K562 (cell line): ENCODE measurements around the gene BZW1. TPM values are rescaled to one million over a fixed set of nuclear protein-coding genes. Genes with fewer than 3 reads are reported as not detected.

ENCODE experiments used
- ARHGAP35 ChIP-seq: fragments of 450-650 bp; IDR thresholded peaks from 2 replicates; pipeline ENCODE4 v1.6.1; 2018; ENCODE audit not compliant: partially characterized antibody
- ARID3B ChIP-seq: fragments of 250-450 bp; sonication (Bioruptor Pico); IDR thresholded peaks from 2 replicates; pipeline ENCODE4 v1.4.0; 2020; ENCODE audit warnings: borderline replicate concordance
- CEBPG ChIP-seq, 3 experiments: fragments of 200-800 bp in 1 of 3; sonication (Bioruptor generic) in 1 of 3; sonication (generic) in 1 of 3; formaldehyde crosslinking in 1 of 3; IDR thresholded peaks in 2 of 3; conservative IDR thresholded peaks in 1 of 3; 2 replicates each; pipeline versions ENCODE4 v1.6.1 to v1.8.0; 2016 to 2022; ENCODE audit warnings: missing compliant biosample characterization in 2 of 3, missing genetic modification characterization in 2 of 3, mild to moderate bottlenecking in 1 of 3, missing genetic modification reagents in 1 of 3
- CXXC5 ChIP-seq: fragments of 250-450 bp; sonication (Bioruptor Pico); IDR thresholded peaks from 2 replicates; pipeline ENCODE4 v1.8.0; 2022; ENCODE audit warnings: inconsistent platforms, mild to moderate bottlenecking, moderate library complexity
- GMEB1 ChIP-seq: fragments of 250-450 bp; sonication (Bioruptor Pico); IDR thresholded peaks from 2 replicates; pipeline ENCODE4 v1.4.0; 2020; ENCODE audit warnings: mild to moderate bottlenecking
- IRF2 ChIP-seq: sonication (generic); formaldehyde crosslinking; IDR thresholded peaks from 2 replicates; pipeline ENCODE4 v1.8.1; 2022; ENCODE audit warnings: mild to moderate bottlenecking, missing genetic modification reagents
- NKRF ChIP-seq: fragments of 450-650 bp; IDR thresholded peaks from 2 replicates; pipeline ENCODE4 v1.6.1; 2016; ENCODE audit warnings: borderline replicate concordance
- PREB ChIP-seq: sonication (generic); formaldehyde crosslinking; IDR thresholded peaks from 2 replicates; pipeline ENCODE4 v1.8.1; 2023; ENCODE audit warnings: mild to moderate bottlenecking, missing genetic modification reagents
- REST ChIP-seq, 2 experiments: fragments of 450-650 bp; formaldehyde crosslinking in 1 of 2; IDR thresholded peaks; 2 replicates each; pipeline versions ENCODE4 v1.4.0 to v1.6.1; 2014 to 2020; ENCODE audit warnings: mild to moderate bottlenecking in 2 of 2, borderline replicate concordance in 1 of 2, low read depth in 1 of 2
- SMARCA4 ChIP-seq: fragments of 450-650 bp; IDR thresholded peaks from 2 replicates; pipeline ENCODE4 v1.6.1; 2016
- STAT5B ChIP-seq: fragments of 250-450 bp; sonication (Bioruptor Pico); IDR thresholded peaks from 2 replicates; pipeline ENCODE4 v1.8.0; 2021; ENCODE audit warnings: mild to moderate bottlenecking, inconsistent platforms
- ZNF224 ChIP-seq: sonication (generic); formaldehyde crosslinking; IDR thresholded peaks from 2 replicates; pipeline ENCODE4 v1.8.0; 2022; ENCODE audit warnings: mild to moderate bottlenecking, missing genetic modification reagents
- polyA plus RNA-seq, 8 experiments: library from polyadenylated mRNA; depleted of rRNA in 4 of 8; stranded (reverse) in 5 of 8; unstranded in 3 of 8; fragments of >200 nt; fragmentation: Nextera tagmentation in 2 of 8; fragmentation: Illumina TruSeq in 1 of 8; extraction: Ambion mirVana in 2 of 8; extraction: Trizol in 1 of 8; gene quantifications; 2 replicates each; pipeline versions ENCODE4 v1.2.1 to v1.2.3, GENCODE V29; 2011 to 2014; ENCODE audit warnings: inconsistent platforms in 1 of 8, missing spikeins in 1 of 8
- total RNA-seq, 7 experiments: library from RNA; depleted of rRNA in 6 of 7; stranded (reverse); fragments of >200 nt in 6 of 7; fragmentation: Illumina TruSeq in 2 of 7; extraction: Trizol in 2 of 7; gene quantifications; 2 replicates each; pipeline versions ENCODE4 v1.2.1 to v1.2.3, GENCODE V29; 2011 to 2021; ENCODE audit warnings: low replicate concordance in 1 of 7

Gene BZW1
- total and polyA plus RNA-seq, 9 of the 15 experiments (the other 6 are each of a cell fraction or from before 2014, with no cell fraction given): 110 to 244 (median 198) TPM

GRCh38 chr2:200797242-200797770 lies 14.4 kb upstream of the BZW1 start (continued):
- no peak for TF ChIP-seq NKRF
- TF ChIP-seq CEBPG (CRISPR knock-in tag; IDR thresholded peaks at IDR 0.05): peak; percentile 80
- TF ChIP-seq CEBPG (tag; conservative IDR thresholded peaks at IDR 0.05 in 1 of 2, IDR thresholded peaks at IDR 0.05 in 1 of 2): peak; percentile 78 to 91
- no peak for TF ChIP-seq ARID3B (CRISPR knock-in tag)
- TF ChIP-seq STAT5B: no peak
- TF ChIP-seq GMEB1: no peak
- TF ChIP-seq ZNF224: no peak
- no peak for TF ChIP-seq ARHGAP35
- no peak for TF ChIP-seq REST (IDR thresholded peaks at IDR 0.05; ENCODE audit: borderline replicate concordance)
- no peak for TF ChIP-seq REST (CRISPR knock-in tag; IDR thresholded peaks at IDR 0.05; ENCODE audit: low read depth)
- TF ChIP-seq CXXC5: 0 out of 2 replicates have a peak, but pooled peaks have one; percentile 11
- no peak for TF ChIP-seq PREB (CRISPR knock-in tag)
- peak; percentile 39; the same call in 1 of the 2 replicates for TF ChIP-seq SMARCA4
- no peak for TF ChIP-seq IRF2 (CRISPR knock-in tag)
